Pancreas (tissue), 10 donors: ENCODE measurements around the gene DBF4. TPM values are rescaled to one million over a fixed set of nuclear protein-coding genes. Genes with fewer than 3 reads are reported as not detected.
"Not testable (repeated sequence)": the region's sequence is repeated elsewhere in the genome, so short reads cannot be mapped to it uniquely, and the experiment has no call there.

Experiments
- ATAC-seq, 4 donors: fragments of 200-7000 bp; cut with Tn5 transposase; one replicate each; pipeline versions ENCODE4 v1.8.0 to v1.9.1; 2020; ENCODE audit warnings: mild to moderate bottlenecking in 4 of 4, moderate library complexity in 4 of 4
- DNase-seq, 6 donors: peaks; one replicate each; pipeline ENCODE4 v3.0.0-alpha.2; 2020
- FAIRE-seq: peaks from 2 replicates; lab custom pipeline; 2012; peaks lifted over from hg19 to GRCh38; lab: Jason Lieb, UNC
- H3K27ac ChIP-seq, 4 donors: fragments of 200-600 bp; sonication (generic); 1 replicate in 3 of 4; 2 replicates in 1 of 4; pipeline versions ENCODE4 v1.5.0 to v1.8.0; 2020
- H3K27me3 ChIP-seq, 4 donors: fragments of 200-600 bp; one replicate each; pipeline ENCODE4 v1.8.0; 2021
- H3K36me3 ChIP-seq, 3 donors: fragments of 200-600 bp; sonication (generic) in 1 of 3; one replicate each; pipeline versions ENCODE4 v1.5.0 to v1.8.0; 2020 to 2021
- H3K4me1 ChIP-seq, 3 donors: fragments of 200-600 bp; one replicate each; pipeline ENCODE4 v1.8.0; 2021
- H3K4me3 ChIP-seq, 4 donors: fragments of 200-600 bp; sonication (generic) in 2 of 4; one replicate each; pipeline versions ENCODE4 v1.5.0 to v1.8.0; 2020 to 2021
- H3K9me3 ChIP-seq, 4 donors: fragments of 200-600 bp; one replicate each; pipeline ENCODE4 v1.8.0; 2021
- WGBS, 2 donors: extraction: QIAGEN DNeasy Blood & Tissue Kit; methylation state at CpG; one replicate each; pipeline ENCODE4 v1.1.7; 2013; 5-methylcytosine and 5-hydroxymethylcytosine counted together
- intact Hi-C, 3 donors: fragments of 100-400 bp; cut with DNase I; formaldehyde crosslinking; loops; one replicate each; pipeline versions ENCODE4 v1.11.1 to v1.14.2; 2022
- polyA plus RNA-seq, 2 donors: library from polyadenylated mRNA; stranded (reverse); fragments of 200-250 nt; gene quantifications; one replicate each; pipeline ENCODE4 v1.2.3, GENCODE V29; 2013
- total RNA-seq, 6 donors: library from RNA; stranded (reverse); fragmentation: NEBNext Ultra II Directional in 4 of 6; extraction: Animal tissue kit (Norgen Biotek cat#: 25700) in 4 of 6; gene quantifications; one replicate each; pipeline versions ENCODE4 v1.2.1 to v1.2.4, GENCODE V29; 2021 to 2023
- TF ChIP-seq, protein P1 (sequence below), 4 donors: fragments of 200-600 bp; sonication (generic) in 3 of 4; IDR thresholded peaks; one replicate each; pipeline versions ENCODE4 v1.5.0 to v1.8.0; 2021; ENCODE audit warnings: antibody characterized with exemption in 4 of 4
- donor health status: healthy with polysubstance abuse.
- donor health status: DM: no; HTN: no; CAD: no; lungs with moderate emphysema.
- donor health status: DM: no; HTN: no; CAD: no.
- donor health status: control.
- donor health status: control.
- donor health status: Bipolar disorder and iron deficiency.
- donor health status: DM: yes; HTN: yes; CAD: no.
- donor health status: DM: no; HTN: no; CAD: no.
- donor health status: DM: no; HTN: no; CAD: no.
- donor health status: DM: yes; HTN: yes; CAD: no.

The DBF4 gene
- total and polyA plus RNA-seq, 8 donors: 2.3 to 4.4 (median 3.4) TPM

DNA sequence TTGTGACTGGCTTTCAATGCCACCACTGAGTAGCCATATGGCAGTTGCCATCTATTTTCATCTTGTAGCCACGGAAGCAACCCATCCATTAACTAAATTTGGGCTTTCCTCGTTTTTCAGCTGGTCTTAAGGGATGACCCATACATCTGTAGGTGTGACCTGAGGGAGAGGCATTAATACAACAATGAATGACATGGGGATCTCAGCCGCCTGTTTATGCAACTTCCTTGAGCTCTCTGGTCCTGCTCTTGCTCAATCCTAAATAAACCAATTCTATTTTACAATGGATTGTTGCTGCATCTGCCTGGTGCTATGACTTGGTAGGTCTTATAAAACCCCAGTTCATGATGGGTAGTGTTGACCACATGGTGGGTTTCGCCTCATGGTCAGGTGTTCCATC, 35.8 kb downstream of the DBF4 start:
- no peak overlapping the region for H3K27ac ChIP-seq
- no peaks in the 10 kb centered on the region for H3K36me3 ChIP-seq
- DNase-seq (no peak), ATAC-seq (no peak), FAIRE-seq (no peak)
- 80 to 86% methylated on average over 4 of the region's 4 CpGs for WGBS, 2 donors
- intact Hi-C loops: no loop called here
- H3K9me3 ChIP-seq: no peaks in the 10 kb centered on the region
- H3K4me3 ChIP-seq: no peak overlapping the region
- H3K27me3 ChIP-seq: no peaks in the 10 kb centered on the region
- no peaks in the 10 kb centered on the region for H3K4me1 ChIP-seq
- TF ChIP-seq, protein P1, sequence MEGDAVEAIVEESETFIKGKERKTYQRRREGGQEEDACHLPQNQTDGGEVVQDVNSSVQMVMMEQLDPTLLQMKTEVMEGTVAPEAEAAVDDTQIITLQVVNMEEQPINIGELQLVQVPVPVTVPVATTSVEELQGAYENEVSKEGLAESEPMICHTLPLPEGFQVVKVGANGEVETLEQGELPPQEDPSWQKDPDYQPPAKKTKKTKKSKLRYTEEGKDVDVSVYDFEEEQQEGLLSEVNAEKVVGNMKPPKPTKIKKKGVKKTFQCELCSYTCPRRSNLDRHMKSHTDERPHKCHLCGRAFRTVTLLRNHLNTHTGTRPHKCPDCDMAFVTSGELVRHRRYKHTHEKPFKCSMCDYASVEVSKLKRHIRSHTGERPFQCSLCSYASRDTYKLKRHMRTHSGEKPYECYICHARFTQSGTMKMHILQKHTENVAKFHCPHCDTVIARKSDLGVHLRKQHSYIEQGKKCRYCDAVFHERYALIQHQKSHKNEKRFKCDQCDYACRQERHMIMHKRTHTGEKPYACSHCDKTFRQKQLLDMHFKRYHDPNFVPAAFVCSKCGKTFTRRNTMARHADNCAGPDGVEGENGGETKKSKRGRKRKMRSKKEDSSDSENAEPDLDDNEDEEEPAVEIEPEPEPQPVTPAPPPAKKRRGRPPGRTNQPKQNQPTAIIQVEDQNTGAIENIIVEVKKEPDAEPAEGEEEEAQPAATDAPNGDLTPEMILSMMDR (IDR thresholded peaks at IDR 0.05): no peak

DNA sequence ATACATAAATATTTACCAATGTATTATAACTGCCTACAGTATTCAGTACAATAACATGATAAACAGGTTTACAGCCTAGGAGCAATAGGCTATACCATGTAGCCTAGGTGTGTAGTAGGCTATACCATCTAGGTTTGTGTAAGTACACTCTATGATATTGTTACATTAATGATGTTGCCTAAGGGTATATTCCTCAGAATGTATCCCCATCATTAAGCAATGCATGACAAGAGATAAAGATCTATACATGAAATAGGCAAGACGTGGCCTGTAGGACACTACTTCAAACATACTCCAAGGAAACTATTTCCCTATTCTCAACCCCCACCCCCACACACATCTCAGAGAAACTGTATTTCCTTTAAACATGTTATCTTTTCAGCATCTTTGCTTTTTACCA, 42.4 kb downstream of the DBF4 start:
- no peak overlapping the region for H3K27ac ChIP-seq
- no peak overlapping the region for H3K4me3 ChIP-seq
- H3K36me3 ChIP-seq: no peaks in the 10 kb centered on the region
- no peak for FAIRE-seq
- TF ChIP-seq, protein P1 (IDR thresholded peaks at IDR 0.05): no peak
- WGBS, 2 donors: 60 to 91% methylated on average over 1 of the region's 1 CpG
- intact Hi-C loops: no loop called here
- ATAC-seq: no peak
- no peaks in the 10 kb centered on the region for H3K4me1 ChIP-seq
- DNase-seq: no peak
- H3K9me3 ChIP-seq: no peaks in the 10 kb centered on the region
- H3K27me3 ChIP-seq: no peaks in the 10 kb centered on the region

DNA sequence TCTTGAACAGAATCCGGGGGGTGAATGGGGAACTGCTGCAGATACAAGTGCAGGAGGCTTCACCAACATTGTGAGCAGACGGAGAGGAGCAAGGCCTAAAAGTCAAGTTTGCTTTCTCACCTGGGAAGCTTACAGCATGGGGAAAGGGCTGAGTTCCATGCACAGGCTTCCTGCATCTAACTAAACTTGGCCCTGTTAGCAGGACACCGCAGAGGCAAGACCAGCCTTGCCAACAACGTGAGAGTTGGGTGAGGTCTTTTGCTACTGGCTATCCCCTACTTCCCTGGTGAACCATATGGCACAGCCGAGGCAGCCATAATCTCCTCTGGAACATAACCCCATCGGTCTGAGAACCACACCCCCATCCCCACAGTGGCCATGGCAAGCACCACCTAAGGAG, 43.6 kb downstream of the DBF4 start:
- Histone ChIP-seq H3K27me3 (no peaks in the 10 kb centered on the region), H3K36me3 (no peaks in the 10 kb centered on the region), H3K4me1 (no peaks in the 10 kb centered on the region), H3K9me3 (no peaks in the 10 kb centered on the region), H3K27ac (no peak overlapping the region), H3K4me3 (no peak overlapping the region)
- DNase-seq: no peak
- intact Hi-C loops: no loop called here
- FAIRE-seq: no peak
- WGBS, 2 donors: 82 to 87% methylated on average over 6 of the region's 6 CpGs
- TF ChIP-seq, protein P1 (IDR thresholded peaks at IDR 0.05): no peak
- ATAC-seq: no peak

DNA sequence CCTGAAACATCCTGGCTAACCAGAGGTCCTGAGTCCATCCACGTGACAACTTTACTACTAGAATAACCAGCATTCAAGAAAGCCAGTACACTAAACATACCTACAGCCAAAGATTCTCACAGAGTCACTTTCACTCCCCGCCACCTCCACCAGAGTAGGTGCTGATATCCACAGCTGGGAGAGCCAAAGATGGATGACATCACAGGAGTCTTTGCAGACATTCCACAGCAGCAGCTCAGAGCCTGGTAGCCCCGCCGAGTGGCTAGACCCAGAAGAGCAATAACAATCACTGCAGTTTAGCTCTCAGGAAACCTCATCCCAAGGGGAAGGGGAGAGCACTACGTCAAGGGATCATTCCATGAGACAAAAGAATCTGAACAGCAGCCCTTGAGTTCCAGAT, 44.3 kb downstream of the DBF4 start:
- FAIRE-seq (no peak), ATAC-seq (no peak), DNase-seq (no peak)
- H3K36me3 ChIP-seq: no peaks in the 10 kb centered on the region
- no peaks in the 10 kb centered on the region for H3K9me3 ChIP-seq
- no peaks in the 10 kb centered on the region for H3K27me3 ChIP-seq
- intact Hi-C loops: no loop called here
- H3K27ac ChIP-seq: no peak overlapping the region
- WGBS, 2 donors: 67 to 80% methylated on average over 5 of the region's 5 CpGs
- no peaks in the 10 kb centered on the region for H3K4me1 ChIP-seq
- H3K4me3 ChIP-seq: no peak overlapping the region
- TF ChIP-seq, protein P1 (IDR thresholded peaks at IDR 0.05): no peak

DNA sequence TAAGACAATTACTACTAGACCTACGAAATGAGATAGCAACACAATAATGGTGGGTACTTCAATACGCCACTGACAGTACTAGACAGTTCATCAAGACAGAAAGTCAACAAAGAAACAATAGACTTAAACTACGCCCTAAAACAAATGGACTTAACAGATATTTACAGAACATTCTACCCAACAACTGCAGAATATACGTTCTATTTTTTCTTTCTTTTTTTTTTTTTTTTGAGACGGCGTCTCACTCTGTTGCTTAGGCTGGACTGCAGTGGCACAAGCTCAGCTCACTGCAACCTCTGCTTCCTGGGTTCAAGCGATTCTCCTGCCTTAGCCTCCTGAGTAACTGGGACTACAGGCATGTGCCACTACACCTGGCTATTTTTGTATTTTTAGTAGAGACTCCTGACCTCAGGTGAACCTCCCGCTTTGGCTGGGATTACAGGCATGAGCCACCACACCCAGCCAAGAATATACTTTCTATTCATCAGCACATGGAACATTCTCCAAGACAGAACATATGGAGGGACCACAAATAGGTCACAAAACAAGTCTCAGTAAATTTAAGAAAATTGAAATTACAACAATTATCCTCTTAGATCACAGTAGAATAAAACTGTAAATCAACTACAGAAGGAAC, 46.6 kb downstream of the DBF4 start:
- H3K9me3 ChIP-seq, H3K27ac ChIP-seq, H3K4me3 ChIP-seq, H3K36me3 ChIP-seq, FAIRE-seq, intact Hi-C loops, ATAC-seq, H3K4me1 ChIP-seq, DNase-seq, H3K27me3 ChIP-seq: not testable (repeated sequence)
- WGBS, 2 donors: 88 to 95% methylated on average over 8 of the region's 8 CpGs
